IMR-90 (cell line): ENCODE results near the gene UBE2E2. TPM values are rescaled to one million over a fixed set of nuclear protein-coding genes. Genes with fewer than 3 reads are reported as not detected.

Source experiments
- ATAC-seq: fragments of 200-7000 bp; cut with Tn5 transposase; 2 replicates; pipeline ENCODE4 v1.9.1; 2020; ENCODE audit warnings: low read depth, mild to moderate bottlenecking, moderate library complexity
- BruUV-seq: library from RNA; stranded (reverse); fragments of 400-500 nt; replicated peaks from 2 replicates; lab custom pipeline; 2021; lab: Mats Ljungman, UMichigan
- CTCF ChIA-PET: fragments of 300-600 bp; formaldehyde crosslinking; extraction: SDS; loops from one replicate; lab custom pipeline; 2021; ENCODE audit warnings: antibody characterized with exemption; lab: Yijun Ruan, JAX
- POLR2A ChIA-PET: fragments of 300-600 bp; sonication (Branson Sonifier 250); formaldehyde crosslinking; loops from one replicate; lab custom pipeline; 2022; ENCODE audit warnings: antibody characterized with exemption; ENCODE audit not compliant: unreplicated experiment; lab: Charles Lee
- DNase-seq: peaks from one replicate; pipeline ENCODE4 v3.0.0; 2013
- H2AFZ ChIP-seq: replicated peaks from 2 replicates; pipeline ENCODE3; 2013; ENCODE audit warnings: low read length, mild to moderate bottlenecking; ENCODE audit not compliant: poor library complexity
- H2AK5ac ChIP-seq: 2 replicates; pipeline ENCODE4 v1.6.1; 2013; ENCODE audit warnings: low read depth, low read length, inconsistent platforms
- H2AK9ac ChIP-seq: replicated peaks from 2 replicates; pipeline ENCODE3; 2013; ENCODE audit warnings: mild to moderate bottlenecking, low read depth, low read length, moderate library complexity; ENCODE audit not compliant: poor library complexity
- H2BK120ac ChIP-seq: 2 replicates; pipeline ENCODE4 v1.6.1; 2013; ENCODE audit warnings: low read depth, low read length, inconsistent platforms
- H2BK15ac ChIP-seq: 3 replicates; pipeline ENCODE4 v1.6.1; 2013; ENCODE audit warnings: low read depth, low read length, inconsistent platforms
- H2BK20ac ChIP-seq: 2 replicates; pipeline ENCODE4 v1.6.1; 2013; ENCODE audit warnings: low read depth, mild to moderate bottlenecking, inconsistent platforms, low read length, moderate library complexity
- H2BK5ac ChIP-seq: 2 replicates; pipeline ENCODE4 v1.6.1; 2013; ENCODE audit warnings: mild to moderate bottlenecking, low read depth, low read length, inconsistent platforms; ENCODE audit not compliant: poor library complexity, severe bottlenecking
- H3K14ac ChIP-seq: replicated peaks from 2 replicates; pipeline ENCODE4 v1.6.1; 2013; ENCODE audit warnings: low read depth, low read length, inconsistent platforms
- H3K18ac ChIP-seq: 2 replicates; pipeline ENCODE4 v1.6.1; 2013; ENCODE audit warnings: low read depth, low read length, control low read depth
- H3K23ac ChIP-seq: 2 replicates; pipeline ENCODE4 v1.6.1; 2013; ENCODE audit warnings: low read depth, low read length, inconsistent platforms
- H3K27ac ChIP-seq: 2 replicates; pipeline ENCODE4 v1.5.1; 2013; ENCODE audit warnings: mild to moderate bottlenecking, control low read depth, low read length; ENCODE audit not compliant: insufficient read depth
- H3K27me3 ChIP-seq: 2 replicates; pipeline ENCODE4 v1.6.1; 2013; ENCODE audit warnings: low read length; ENCODE audit not compliant: control insufficient read depth, insufficient read depth
- H3K36me3 ChIP-seq: 2 replicates; pipeline ENCODE4 v1.6.1; 2013; ENCODE audit warnings: low read length, mixed read lengths; ENCODE audit not compliant: control insufficient read depth, insufficient read depth
- H3K4ac ChIP-seq: 2 replicates; pipeline ENCODE4 v1.6.1; 2013; ENCODE audit warnings: low read depth, low read length, inconsistent platforms
- H3K4me1 ChIP-seq: 2 replicates; pipeline ENCODE4 v1.6.1; 2013; ENCODE audit warnings: low read length, mixed read lengths; ENCODE audit not compliant: control insufficient read depth, insufficient read depth
- H3K4me2 ChIP-seq: 2 replicates; pipeline ENCODE4 v1.6.1; 2013; ENCODE audit warnings: low read depth, mild to moderate bottlenecking, control low read depth, low read length, moderate library complexity
- H3K4me3 ChIP-seq: 2 replicates; pipeline ENCODE4 v1.5.1; 2013; ENCODE audit warnings: low read depth, mild to moderate bottlenecking, control low read depth, low read length, moderate library complexity; ENCODE audit not compliant: insufficient read depth
- H3K56ac ChIP-seq: 2 replicates; pipeline ENCODE4 v1.6.1; 2013; ENCODE audit warnings: low read length, inconsistent platforms; ENCODE audit not compliant: insufficient read depth; ENCODE audit errors: extremely low read depth
- H3K79me1 ChIP-seq, 2 experiments: 2 replicates each; pipeline ENCODE4 v1.6.1; 2013; ENCODE audit warnings: low read length in 2 of 2, inconsistent platforms in 1 of 2, low read depth in 1 of 2
- H3K9ac ChIP-seq: 2 replicates; pipeline ENCODE4 v1.6.1; 2013; ENCODE audit warnings: low read depth, low read length, control low read depth
- H3K9me1 ChIP-seq: 2 replicates; pipeline ENCODE4 v1.6.1; 2013; ENCODE audit warnings: low read length, inconsistent platforms; ENCODE audit not compliant: insufficient read depth
- H3K9me3 ChIP-seq: 2 replicates; pipeline ENCODE4 v1.6.1; 2013; ENCODE audit warnings: low read length; ENCODE audit not compliant: control insufficient read depth, insufficient read depth
- H4K20me1 ChIP-seq: 2 replicates; pipeline ENCODE4 v1.6.1; 2013; ENCODE audit warnings: low read length, inconsistent platforms; ENCODE audit not compliant: insufficient read depth
- H4K5ac ChIP-seq: 2 replicates; pipeline ENCODE4 v1.6.1; 2013; ENCODE audit warnings: mild to moderate bottlenecking, low read depth, low read length, control low read depth
- H4K8ac ChIP-seq, 2 experiments: 2 replicates each; pipeline ENCODE4 v1.6.1; 2013; ENCODE audit warnings: low read depth in 2 of 2, low read length in 2 of 2, control low read depth in 1 of 2, inconsistent platforms in 1 of 2
- H4K91ac ChIP-seq: 2 replicates; pipeline ENCODE4 v1.6.1; 2013; ENCODE audit warnings: low read depth, low read length, inconsistent platforms; ENCODE audit not compliant: insufficient read depth
- CHD1 ChIP-seq: IDR thresholded peaks from 2 replicates; pipeline ENCODE4 v1.6.1; 2012; ENCODE audit warnings: low read depth, low read length, improper control_type of control experiment
- ELK1 ChIP-seq: fragments of 150-350 bp; IDR thresholded peaks from 2 replicates; pipeline ENCODE4 v1.6.1; 2016; ENCODE audit warnings: low read depth, mild to moderate bottlenecking, low read length, moderate library complexity, borderline replicate concordance
- FOS ChIP-seq: fragments of 150-350 bp; IDR thresholded peaks from 2 replicates; pipeline ENCODE4 v1.6.1; 2016; ENCODE audit warnings: low read depth, low read length
- MAFK ChIP-seq: IDR thresholded peaks from 2 replicates; pipeline ENCODE4 v1.6.1; 2012; ENCODE audit warnings: low read depth, low read length, improper control_type of control experiment
- MAZ ChIP-seq: IDR thresholded peaks from 2 replicates; pipeline ENCODE4 v1.6.1; 2012; ENCODE audit warnings: low read depth, mild to moderate bottlenecking, low read length, improper control_type of control experiment, moderate library complexity, borderline replicate concordance
- NFE2L2 ChIP-seq: fragments of 150-350 bp; IDR thresholded peaks from 2 replicates; pipeline ENCODE4 v1.6.1; 2016; ENCODE audit warnings: low read depth, mild to moderate bottlenecking, low read length
- POLR2A ChIP-seq: IDR thresholded peaks from 2 replicates; pipeline ENCODE4 v1.6.1; 2012; ENCODE audit warnings: mild to moderate bottlenecking, low read depth, low read length
- RAD21 ChIP-seq: IDR thresholded peaks from 2 replicates; pipeline ENCODE4 v1.6.1; 2012; ENCODE audit warnings: low read length, improper control_type of control experiment
- RCOR1 ChIP-seq: IDR thresholded peaks from 2 replicates; pipeline ENCODE4 v1.6.1; 2012; ENCODE audit warnings: mild to moderate bottlenecking, low read length, improper control_type of control experiment; ENCODE audit not compliant: insufficient replicate concordance
- RFX5 ChIP-seq: IDR thresholded peaks from 2 replicates; pipeline ENCODE4 v1.8.0; 2012; ENCODE audit warnings: low read depth, mild to moderate bottlenecking, low read length, moderate library complexity
- SMC3 ChIP-seq: fragments of 150-350 bp; IDR thresholded peaks from 2 replicates; pipeline ENCODE4 v1.6.1; 2016; ENCODE audit warnings: low read depth, mild to moderate bottlenecking, antibody characterized with exemption, low read length, moderate library complexity
- USF2 ChIP-seq: fragments of 150-350 bp; IDR thresholded peaks from 2 replicates; pipeline ENCODE4 v1.6.1; 2017; ENCODE audit warnings: mild to moderate bottlenecking, antibody characterized with exemption, low read length, low read depth
- WGBS, 2 experiments: methylation state at CpG; one replicate each; pipeline versions ENCODE4 v1.1.5 to v1.1.7; 2013; ENCODE audit warnings: missing lambda C conversion rate in 2 of 2; ENCODE audit not compliant: insufficient read length in 1 of 2; ENCODE audit errors: extremely low coverage in 2 of 2; 5-methylcytosine and 5-hydroxymethylcytosine counted together
- dilution Hi-C: fragments of 300-500 bp; cut with HindIII; formaldehyde crosslinking; loops from one replicate; pipeline ENCODE4 v1.14.3; 2018; ENCODE audit warnings: low sequenced_read_pairs; ENCODE audit not compliant: unreplicated experiment
- in situ Hi-C: fragments of 300-500 bp; cut with MboI; formaldehyde crosslinking; loops from 3 replicates; pipeline ENCODE4 v1.14.3; 2019; ENCODE audit warnings: low sequenced_read_pairs, inconsistent platforms, mixed read lengths
- intact Hi-C: fragments of 100-400 bp; cut with micrococcal nuclease; formaldehyde crosslinking; loops from 2 replicates; pipeline ENCODE4 v1.10.0; 2022
- polyA plus RNA-seq, 3 experiments: library from polyadenylated mRNA; depleted of rRNA; stranded (reverse); fragments of >200 nt; gene quantifications; 2 replicates each; pipeline ENCODE4 v1.2.3, GENCODE V29; 2012; ENCODE audit warnings: low replicate concordance in 1 of 3
- total RNA-seq: library from RNA; depleted of rRNA; stranded (reverse); fragments of >200 nt; gene quantifications from 2 replicates; pipeline ENCODE4 v1.2.3, GENCODE V29; 2012

Gene UBE2E2
- total and polyA plus RNA-seq, 2 of the 4 experiments (the other 2 are of a cell fraction) = 18.6 to 32.7 TPM

- no peak overlapping the region for H3K4ac ChIP-seq
- no CpG with 5 or more reads among the region's 3 CpGs for WGBS, 2 experiments
- H3K18ac ChIP-seq = no peak overlapping the region
- no peak overlapping the region for H3K23ac ChIP-seq
- H2AFZ ChIP-seq = no peak overlapping the region
- H3K56ac ChIP-seq = no peak overlapping the region
- H2AK9ac ChIP-seq = no peak overlapping the region
- DNase-seq (no peak), ATAC-seq (no peak)
- H4K20me1 ChIP-seq = no peaks in the 10 kb centered on the region
- TF ChIP-seq MAFK (no peak), RFX5 (no peak), FOS (no peak), RAD21 (no peak), SMC3 (no peak), ELK1 (no peak), POLR2A (no peak), NFE2L2 (no peak), RCOR1 (no peak), MAZ (no peak), CHD1 (no peak), USF2 (no peak)
- no peak overlapping the region for H2BK15ac ChIP-seq
- H3K79me1 ChIP-seq = peaks cover 4 to 22% of the 10 kb centered on the region in 2 experiments; a peak in 2 of 4 replicates
- intact Hi-C loops (no loop called here), in situ Hi-C loops (no loop called here), dilution Hi-C loops (no loop called here)
- no peaks in the 10 kb centered on the region for H3K4me1 ChIP-seq
- ChIA-PET POLR2A (no interaction called here), CTCF (no interaction called here)
- H3K9ac ChIP-seq = no peak overlapping the region
- no peak overlapping the region for H4K5ac ChIP-seq
- no peak overlapping the region for H2AK5ac ChIP-seq
- no peaks in the 10 kb centered on the region for H3K27me3 ChIP-seq
- H3K36me3 ChIP-seq = no peaks in the 10 kb centered on the region
- BruUV-seq = no TSS peak
- no peak overlapping the region for H2BK120ac ChIP-seq
- no peak overlapping the region for H3K27ac ChIP-seq
- no peak overlapping the region for H2BK20ac ChIP-seq
- no peak overlapping the region for H4K8ac ChIP-seq
- no peak overlapping the region for H3K4me2 ChIP-seq
- H4K91ac ChIP-seq = no peak overlapping the region
- H3K14ac ChIP-seq = no peak overlapping the region
- no peak overlapping the region for H2BK5ac ChIP-seq
- H3K9me1 ChIP-seq = no peaks in the 10 kb centered on the region
- H3K4me3 ChIP-seq = no peak overlapping the region
- H3K9me3 ChIP-seq = peaks cover 2% of the 10 kb centered on the region; the same call in 1 of the 2 replicates
Measured at GRCh38 chr3:23270423-23270822, 67.3 kb downstream of the UBE2E2 start.
